Hippocampal formation (tissue), 2 donors: Measurements from ENCODE around the gene ZNF668.

Experiments
- DNase-seq, 2 donors: peaks; one replicate each; lab custom pipeline; 2025; lab: John Stamatoyannopoulos, UW

The ZNF668 gene

DNA sequence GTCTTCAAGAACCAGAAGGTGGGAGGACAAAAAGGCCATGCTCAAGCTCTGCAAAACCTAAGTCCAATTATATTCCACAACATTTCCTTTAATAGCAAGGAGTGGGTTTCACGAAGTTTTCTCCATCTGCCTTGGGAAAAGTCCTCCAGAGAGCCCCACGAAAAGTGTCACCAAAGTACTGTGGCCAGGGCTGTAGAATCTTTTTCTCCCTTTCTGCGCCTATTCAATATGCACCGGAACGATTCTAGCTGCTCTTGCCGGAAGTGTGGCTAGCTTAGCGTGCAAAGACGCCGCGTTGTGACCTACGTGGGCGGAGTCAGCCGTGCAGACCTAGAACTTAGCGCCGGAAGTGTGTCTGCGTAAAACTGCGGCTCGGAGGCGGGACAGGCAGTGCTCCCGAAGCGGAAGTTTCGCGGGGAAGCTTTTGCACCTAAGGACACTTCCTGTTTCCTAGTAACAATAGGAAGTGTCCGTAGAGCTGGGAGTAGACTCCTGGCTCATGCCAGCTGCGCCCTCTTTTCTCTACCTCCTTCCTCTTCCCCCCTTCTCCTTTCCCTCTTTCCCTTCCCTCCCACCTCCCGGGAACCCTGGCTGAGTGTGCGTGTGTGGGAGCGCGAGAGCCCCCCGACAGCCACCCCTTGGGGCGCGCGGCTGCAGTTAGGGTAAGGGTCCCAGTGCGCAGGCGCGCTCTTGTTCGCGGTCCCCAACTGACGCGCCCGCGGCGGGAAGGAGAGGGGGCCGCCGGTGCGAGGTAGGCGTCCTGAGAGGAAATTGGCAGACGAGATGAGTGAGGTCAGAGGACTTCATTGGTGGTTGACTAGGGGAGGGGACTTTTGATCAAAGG is at the start of gene ZNF668, which contains the start of gene ZNF646:
ZNF668 (minus strand) TSS at position 271 of the 844 bp plus-strand sequence. CDS start 9,781 bp downstream, outside the sequence.
ZNF646 (plus strand) TSS at position 453 of the 844 bp plus-strand sequence. CDS start 1,903 bp downstream, outside the sequence.
- DNase-seq, result peak; percentile 96 to 99

DNA sequence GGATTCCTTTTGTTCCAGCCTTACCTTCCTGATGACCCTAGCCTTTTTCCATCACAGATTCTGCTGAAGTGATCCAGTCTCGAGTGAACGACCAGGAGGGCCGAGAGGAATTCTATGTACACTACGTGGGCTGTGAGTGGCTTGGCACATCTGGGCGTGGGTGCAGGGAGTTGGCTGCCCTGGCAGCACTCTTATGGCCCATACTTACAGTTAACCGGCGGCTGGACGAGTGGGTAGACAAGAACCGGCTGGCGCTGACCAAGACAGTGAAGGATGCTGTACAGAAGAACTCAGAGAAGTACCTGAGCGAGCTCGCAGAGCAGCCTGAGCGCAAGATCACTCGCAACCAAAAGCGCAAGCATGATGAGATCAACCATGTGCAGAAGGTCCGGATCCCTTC is 46.1 kb upstream of the ZNF668 start:
- DNase-seq, result no peak

DNA sequence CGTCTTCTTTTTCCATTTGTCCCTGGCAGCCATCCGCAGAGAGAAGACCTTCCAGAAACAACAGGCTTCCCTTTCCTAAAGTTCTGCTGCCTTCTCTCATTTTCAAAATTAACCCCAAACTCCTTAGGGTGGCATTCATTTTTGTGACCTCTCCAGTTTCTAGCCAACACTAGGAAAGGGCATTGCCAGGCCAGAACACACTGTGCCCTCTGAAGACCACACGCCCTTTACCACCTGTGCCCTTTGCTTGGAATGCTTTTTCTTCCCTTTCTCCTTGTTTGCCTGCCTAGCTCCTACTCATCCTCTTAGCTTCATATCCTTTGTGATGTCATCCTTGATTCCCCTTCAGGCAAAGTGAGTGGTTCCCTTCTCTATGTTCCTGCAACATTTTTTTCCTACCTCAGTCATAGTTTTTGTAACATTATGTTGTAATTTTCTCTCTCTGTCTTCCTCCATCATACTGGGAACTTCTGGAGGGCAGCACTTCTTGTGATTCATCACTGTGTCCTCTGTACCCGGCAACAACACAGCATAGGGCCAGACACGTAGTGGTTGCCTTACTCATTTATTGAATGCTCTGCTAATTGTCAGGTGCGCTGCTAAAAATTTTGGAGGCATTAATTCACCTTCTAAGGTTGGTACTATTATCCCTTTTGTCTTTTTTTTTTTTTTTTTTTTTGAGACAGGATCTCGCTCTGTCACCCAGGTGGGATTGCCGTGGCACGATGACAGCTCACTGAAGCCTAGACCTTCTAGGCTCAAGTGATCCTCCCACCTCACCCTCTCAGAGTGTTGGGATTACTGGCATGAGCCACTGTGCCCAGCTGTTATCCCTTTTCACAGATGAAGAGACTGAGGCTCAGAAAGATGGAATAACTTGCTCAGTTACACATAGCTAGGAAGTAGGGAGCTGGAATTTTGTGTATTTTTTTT is 44.4 kb upstream of the ZNF668 start:
- DNase-seq, result no peak

DNA sequence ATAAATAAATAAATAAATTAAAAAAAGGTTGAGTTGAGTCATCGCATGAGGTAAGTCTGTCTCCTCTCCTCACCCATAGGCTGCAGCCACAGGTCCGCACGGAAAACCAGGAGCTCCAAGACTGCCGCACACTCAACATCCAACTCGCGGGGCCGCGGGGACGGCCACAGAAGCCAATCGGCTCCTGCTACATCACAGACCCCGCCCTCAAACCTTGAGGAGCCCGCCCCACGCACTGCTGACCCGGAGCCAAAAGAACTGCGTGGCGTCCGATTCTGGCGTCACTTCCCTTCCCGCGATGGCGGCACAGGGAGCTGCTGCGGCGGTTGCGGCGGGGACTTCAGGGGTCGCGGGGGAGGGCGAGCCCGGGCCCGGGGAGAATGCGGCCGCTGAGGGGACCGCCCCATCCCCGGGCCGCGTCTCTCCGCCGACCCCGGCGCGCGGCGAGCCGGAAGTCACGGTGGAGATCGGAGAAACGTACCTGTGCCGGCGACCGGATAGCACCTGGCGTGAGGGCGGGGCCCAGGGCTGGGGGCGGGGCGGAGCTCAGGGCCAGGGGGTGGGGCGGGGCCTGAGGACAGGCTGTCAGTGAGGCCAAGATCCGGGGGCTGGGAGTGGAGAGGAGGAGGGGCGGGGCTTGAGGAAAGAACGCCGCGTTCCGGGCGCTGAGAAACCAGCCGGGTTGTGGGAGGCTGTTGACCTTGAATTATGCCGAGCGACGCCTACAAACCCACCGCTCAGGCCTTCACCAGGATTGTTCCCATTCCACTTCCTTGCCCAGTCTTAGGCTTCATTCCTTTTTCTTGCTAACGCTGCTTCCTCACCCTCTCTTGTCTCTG is 43.6 kb upstream of the ZNF668 start, which contains the start of gene KAT8:
KAT8 (plus strand) TSS at position 281 of the 839 bp plus-strand sequence; CDS start at position 299, 18 bp downstream.
- DNase-seq, result peak; percentile 93 to 95

DNA sequence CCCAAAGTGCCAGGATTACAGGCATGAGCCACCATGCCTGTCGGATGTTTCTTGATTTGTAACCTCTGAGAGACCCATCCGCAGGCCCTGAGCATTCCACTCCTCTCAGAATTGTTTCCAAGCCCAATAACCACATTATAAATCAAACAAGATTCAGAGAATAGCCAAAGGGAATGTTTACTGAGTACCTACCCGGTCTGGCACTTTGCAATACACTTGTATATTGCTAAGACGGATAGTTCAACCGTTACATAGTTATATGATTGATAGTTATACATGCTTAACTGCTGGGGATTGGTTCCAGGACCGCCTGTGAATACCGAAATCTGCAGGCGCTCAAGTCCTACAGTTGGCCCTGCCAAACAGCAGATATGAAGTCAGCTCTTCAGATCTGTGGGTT is 40.4 kb upstream of the ZNF668 start:
- no peak for DNase-seq

DNA sequence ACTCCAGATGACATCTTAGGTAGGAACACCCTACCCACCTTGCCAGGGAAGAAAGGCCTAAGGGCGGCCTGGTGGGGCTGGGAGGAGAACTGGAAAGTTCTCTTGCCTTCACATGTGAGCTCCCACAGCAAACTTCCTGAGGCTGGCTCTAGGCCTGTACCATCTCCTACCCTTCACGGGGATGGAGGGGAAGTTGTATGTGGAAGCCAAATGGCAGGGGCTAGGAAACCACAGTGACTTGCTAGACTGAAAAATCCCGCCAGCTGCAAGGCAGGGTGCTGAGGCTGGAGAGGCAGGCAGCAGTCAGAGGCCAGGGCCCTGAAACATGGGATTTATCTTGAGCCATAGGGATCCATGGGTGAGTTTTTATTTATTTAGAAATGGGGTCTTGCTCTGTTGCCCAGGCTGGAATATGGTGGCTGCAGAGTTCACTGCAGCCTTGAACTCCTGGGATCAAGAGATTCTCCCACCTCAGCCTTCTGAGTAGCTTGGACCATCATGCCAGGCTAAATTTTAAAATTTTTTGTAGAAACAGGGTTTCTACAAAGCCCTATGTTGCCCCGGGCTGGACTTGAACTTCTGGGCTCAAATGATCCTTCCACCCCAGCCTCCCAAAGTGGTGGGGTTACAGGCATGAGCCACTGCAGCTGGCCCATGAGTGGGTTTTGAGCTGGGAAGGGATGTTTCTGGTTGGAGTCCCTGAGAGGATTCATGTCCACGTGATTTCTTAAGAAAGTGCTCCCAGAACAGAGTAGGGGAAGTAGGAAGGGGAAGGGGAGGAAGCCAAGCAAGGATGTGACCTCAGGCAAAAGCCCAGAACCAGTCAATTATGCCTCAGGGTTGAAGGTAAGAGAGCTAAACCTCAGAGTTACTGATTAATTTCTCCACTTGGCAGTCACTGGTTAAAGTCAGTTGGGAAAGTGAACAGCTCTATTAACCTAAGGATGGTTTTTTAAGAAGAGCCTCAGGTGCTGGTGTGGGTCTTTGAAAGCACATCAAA is 39.4 kb upstream of the ZNF668 start:
- peak in 1 of 2 donors; percentile 8 for DNase-seq

DNA sequence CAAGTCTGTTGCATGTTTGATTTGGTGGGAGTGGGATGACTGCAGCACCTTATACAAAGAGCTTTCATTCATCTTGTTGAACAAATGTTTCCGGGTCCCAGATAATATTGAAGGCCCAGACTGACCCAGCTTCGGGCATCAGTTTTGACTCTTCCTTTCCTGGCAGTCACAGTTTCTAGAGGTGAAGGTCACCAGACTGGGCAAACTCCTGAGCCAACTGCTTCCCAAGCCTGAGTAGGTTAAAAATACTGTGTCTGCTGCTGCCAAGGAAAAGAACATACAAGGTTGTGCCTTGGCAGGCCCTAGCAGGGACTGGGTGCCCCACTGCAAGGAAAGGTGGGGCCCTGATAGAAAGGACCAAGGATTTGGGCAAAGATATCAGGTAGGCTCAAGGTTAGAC is 38.7 kb upstream of the ZNF668 start:
- DNase-seq, result no peak

DNA sequence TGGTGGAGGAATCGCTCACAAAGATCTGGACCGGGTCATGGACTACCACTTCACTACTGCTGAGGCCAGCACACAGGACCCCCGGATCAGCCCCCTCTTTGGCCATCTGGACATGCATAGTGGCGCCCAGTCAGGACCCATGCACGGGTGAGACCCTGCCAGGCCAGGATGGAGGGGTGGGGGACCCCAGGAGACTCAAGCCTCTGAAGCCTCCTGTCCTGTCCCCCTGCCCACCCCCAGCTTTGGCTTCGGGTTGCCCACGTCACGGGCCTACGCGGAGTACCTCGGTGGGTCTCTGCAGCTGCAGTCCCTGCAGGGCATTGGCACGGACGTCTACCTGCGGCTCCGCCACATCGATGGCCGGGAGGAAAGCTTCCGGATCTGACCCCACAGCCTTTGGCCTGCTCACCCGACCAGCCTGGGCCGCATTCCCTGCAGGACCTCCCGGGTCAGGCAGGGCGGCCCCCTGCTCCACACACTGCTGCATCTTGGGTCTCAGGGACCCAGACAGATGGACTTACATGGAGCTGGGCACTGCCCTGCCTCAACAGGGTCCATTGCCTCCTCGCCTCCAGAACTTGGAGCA is 37.9 kb upstream of the ZNF668 start:
- DNase-seq, result no peak

DNA sequence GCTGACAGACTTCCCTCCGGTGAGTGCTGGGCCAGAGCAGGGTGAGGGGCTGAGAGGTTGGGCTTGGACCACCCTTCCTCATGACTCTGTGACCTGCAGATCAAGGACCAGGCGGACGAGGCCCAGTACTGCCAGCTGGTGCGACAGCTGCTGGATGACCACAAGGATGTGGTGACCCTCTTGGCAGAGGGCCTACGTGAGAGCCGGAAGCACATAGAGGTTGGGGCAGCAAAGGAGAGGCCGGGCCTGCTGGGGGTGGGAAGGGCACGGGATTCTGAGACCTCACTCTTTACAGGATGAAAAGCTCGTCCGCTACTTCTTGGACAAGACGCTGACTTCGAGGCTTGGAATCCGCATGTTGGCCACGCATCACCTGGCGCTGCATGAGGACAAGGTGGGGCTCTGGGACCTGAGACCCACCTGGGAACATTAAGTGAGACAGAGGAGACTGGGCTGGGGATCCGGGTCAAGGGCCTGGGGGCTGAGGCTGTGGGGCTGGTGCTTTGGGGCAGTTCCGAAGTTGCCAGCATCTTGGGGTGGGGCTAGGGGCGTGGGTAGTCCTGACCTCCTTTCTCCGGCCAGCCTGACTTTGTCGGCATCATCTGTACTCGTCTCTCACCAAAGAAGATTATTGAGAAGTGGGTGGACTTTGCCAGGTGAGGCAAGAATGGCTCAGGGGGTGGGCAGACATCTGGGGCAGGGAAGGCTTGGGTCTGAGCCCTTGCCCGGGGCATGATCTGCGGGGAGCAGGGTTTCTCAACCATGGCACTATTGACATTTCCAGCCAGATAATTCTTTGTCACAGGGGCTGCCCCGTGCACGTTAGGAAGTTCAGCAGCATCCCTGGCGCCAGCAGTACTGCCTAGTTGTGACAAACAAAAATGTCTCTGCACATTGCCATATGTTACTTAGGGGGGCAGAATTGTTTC is 36.3 kb upstream of the ZNF668 start:
- DNase-seq, result no peak

DNA sequence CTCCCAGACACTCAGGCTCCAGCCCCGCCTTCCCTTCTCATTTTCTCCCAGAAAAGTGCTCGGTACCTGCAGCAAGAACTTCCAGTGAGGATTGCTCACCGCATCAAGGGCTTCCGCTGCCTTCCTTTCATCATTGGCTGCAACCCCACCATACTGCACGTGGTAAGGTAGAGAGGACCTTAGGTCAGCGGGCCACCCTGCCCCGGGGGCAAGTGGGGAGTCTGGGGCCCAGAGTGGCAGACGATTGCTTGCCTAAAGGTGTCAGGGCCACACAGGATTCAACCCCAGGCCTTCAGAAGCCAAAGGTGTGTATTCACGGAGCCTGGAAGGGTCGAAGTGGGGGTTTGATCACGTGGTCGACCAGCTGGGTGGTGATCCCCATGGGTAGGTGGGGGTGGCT is 35.6 kb upstream of the ZNF668 start:
- DNase-seq, result no peak

DNA sequence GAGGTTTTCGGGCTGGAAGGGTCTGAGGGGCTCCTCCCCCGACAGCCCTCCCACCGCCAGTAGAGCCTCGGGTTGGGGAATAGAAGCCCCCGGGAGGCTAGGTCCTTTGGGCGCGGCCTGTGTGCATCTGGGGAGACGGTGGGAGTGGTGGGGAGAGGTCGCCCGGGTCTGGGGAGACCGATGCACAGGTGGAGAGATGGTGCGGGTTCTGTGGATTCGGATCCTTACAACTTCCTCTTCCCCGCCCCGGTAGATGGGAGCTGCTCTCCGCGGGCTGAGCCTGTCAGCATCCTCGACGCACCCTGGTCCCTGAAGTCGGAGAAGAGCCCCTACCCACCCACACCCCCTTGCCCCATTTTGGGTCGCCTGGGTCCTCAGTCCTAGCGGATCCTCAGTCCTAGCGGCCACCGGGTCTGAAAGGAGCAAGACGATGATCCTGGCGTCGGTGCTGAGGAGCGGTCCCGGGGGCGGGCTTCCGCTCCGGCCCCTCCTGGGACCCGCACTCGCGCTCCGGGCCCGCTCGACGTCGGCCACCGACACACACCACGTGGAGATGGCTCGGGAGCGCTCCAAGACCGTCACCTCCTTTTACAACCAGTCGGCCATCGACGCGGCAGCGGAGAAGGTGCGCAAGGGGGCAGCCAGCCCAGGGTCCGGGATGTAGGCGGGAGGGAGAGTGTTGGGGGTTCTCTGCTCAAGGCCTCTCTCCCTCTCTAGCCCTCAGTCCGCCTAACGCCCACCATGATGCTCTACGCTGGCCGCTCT is 34.9 kb upstream of the ZNF668 start:
- no peak for DNase-seq

DNA sequence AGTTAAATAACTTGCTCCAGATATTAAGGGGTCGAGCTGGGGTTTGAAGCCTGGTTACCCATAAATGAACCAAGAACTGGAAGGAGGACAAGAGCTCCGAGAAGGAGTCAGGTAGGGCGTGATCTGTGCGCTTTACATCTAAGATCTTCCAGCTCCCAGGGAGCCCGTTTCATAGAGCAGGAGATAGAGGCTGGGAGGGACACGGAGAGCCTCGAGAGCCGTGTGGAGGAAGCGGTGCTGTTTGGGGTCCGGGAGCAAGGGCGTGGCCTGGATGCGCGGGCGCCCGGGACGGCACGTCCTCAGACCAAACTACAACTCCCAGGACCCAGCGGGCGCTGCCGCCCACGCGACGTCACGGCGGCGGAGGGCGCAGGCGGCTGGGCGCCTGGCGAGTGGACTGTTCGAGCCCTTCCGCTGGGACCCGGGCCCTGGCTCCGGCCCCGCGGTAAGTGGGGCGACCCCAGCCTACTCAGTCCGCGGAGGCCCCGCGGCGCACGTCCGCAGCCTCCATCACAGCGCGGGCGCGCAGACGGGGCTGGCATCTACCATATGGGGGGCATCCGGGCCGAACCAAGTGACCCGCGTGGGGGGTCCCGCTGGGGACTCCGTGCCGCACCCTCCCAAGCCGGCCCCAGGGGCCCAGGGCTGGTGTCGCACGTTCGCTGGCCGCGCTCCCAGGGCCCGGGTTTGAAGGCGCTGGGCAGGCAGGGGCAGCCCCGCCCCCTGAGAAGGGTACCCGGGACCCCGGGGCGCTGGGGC is 34.2 kb upstream of the ZNF668 start, which contains the start of gene BCKDK:
BCKDK (plus strand) TSS at position 352 of the 759 bp plus-strand sequence. CDS start 838 bp downstream, outside the sequence.
- DNase-seq, result peak; percentile 32 to 53

DNA sequence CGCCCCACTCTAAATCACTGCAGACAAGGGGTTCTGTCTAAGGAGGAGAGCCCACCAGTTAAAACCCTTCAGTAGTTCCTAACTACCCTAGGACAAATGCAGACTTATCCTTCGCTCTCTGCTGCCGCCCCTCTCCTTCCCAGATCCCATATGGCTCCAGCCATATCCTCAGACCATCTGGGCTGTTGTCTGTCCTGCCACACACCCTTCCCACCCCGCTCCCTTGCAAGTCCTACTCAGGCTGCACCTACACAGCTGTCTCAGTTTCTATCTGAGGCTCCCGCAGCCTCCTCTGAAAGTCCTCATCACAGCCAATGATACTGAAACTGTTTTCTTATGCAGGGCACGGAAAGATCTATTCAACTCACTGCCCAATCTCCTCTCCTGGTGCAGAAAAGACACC is 33.4 kb upstream of the ZNF668 start:
- DNase-seq, result no peak

DNA sequence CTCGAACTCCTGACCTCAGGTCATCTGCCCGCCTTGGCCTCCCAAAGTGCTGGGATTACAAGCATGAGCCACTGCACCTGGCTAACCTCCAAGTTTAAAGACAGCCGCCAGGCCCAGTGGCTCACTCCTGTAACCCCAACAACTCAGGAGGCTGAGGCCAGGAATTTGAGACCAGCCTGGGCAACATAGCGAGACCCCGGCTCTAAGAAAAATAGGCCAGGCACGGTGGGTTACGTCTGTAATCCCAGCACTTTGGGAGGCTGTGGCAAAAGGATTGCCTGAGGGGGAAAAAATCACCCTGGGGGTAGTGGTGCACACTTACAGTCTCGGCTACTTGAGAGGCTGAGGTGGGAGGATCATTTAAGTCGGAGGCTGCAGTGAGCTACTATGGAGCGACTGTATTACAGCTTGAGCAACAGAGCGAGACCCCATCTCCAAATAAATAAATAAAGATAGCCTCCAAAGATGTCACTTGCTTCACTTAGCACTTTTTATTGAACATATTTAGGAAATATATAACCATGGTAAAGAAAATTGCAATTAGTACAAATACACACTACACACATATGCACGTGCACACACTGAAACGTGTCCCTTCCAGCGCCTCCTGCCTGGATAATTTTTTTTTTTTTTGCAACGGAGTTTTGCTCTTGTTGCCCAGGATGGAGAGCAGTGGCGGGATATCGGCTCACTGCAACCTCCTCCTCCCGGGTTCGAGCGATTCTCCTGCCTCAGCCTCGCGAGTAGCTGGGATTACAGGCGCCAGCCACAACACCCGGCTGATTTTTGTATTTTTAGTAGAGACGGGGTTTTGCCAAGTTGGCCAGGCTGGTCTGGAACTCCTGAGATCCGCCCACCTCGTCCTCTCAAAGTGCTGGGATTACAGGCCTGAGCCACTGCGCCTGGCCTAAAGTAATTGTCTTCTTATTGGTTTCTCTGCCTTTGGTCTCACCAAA is 32.7 kb upstream of the ZNF668 start:
- DNase-seq, result no peak

DNA sequence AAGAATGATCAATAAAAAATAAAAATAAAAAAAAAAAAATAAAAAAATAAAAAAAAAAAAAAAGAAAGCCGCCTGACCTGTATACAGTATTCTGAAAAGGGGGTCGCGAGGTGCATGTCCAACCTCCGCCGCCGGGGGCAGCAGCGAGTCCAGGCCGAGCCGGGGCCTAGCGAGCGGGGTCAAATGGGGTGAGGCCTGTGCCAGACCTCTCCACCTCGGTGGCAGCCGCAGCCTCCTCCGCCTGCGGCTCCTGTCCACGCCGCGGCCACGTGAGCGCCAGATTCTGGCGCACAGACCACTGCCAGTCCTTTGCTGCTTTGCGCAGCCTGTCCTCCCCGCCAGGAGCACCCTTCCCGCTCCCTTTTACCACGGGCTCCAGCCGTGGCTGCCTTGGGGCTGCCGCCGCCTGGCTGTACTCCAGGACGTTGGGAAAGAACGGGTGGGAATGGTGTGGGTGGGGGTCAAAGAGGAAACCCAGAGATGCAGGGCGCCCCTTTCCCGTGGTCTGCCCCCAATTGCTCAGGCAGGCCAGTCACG is 31.7 kb upstream of the ZNF668 start:
- peak in 1 of 2 donors; percentile 59 for DNase-seq
